Liver (tissue), 3 donors: Measurements from ENCODE around the gene SLX4IP.

Source experiments
- EGR1 ChIP-seq, 2 donors: IDR thresholded peaks; 2 replicates each; pipeline ENCODE4 v1.6.1; 2016 to 2018; ENCODE audit warnings: antibody characterized with exemption in 2 of 2, low read depth in 2 of 2
- FOXA1 ChIP-seq: IDR thresholded peaks from 2 replicates; pipeline ENCODE4 v1.6.1; 2016; ENCODE audit warnings: antibody characterized with exemption
- GABPA ChIP-seq, 2 donors: IDR thresholded peaks in 1 of 2; conservative IDR thresholded peaks in 1 of 2; 2 replicates each; pipeline ENCODE4 v1.6.1; 2016; ENCODE audit warnings: antibody characterized with exemption in 2 of 2, mild to moderate bottlenecking in 1 of 2, moderate library complexity in 1 of 2
- HNF4G ChIP-seq: IDR thresholded peaks from 2 replicates; pipeline ENCODE4 v1.6.1; 2016; ENCODE audit warnings: antibody characterized with exemption
- JUND ChIP-seq, 2 donors: IDR thresholded peaks; 2 replicates each; pipeline ENCODE4 v1.6.1; 2016; ENCODE audit warnings: antibody characterized with exemption in 2 of 2
- RAD21 ChIP-seq, 2 donors: IDR thresholded peaks; 2 replicates each; pipeline ENCODE4 v1.6.1; 2016; ENCODE audit warnings: antibody characterized with exemption in 2 of 2, mild to moderate bottlenecking in 2 of 2
- RXRA ChIP-seq, 2 donors: IDR thresholded peaks; 2 replicates each; pipeline ENCODE4 v1.6.1; 2017 to 2018; ENCODE audit warnings: antibody characterized with exemption in 2 of 2, mild to moderate bottlenecking in 1 of 2
- SP1 ChIP-seq: IDR thresholded peaks from 2 replicates; pipeline ENCODE4 v1.6.1; 2018; ENCODE audit warnings: antibody characterized with exemption, mild to moderate bottlenecking
- YY1 ChIP-seq: IDR thresholded peaks from 2 replicates; pipeline ENCODE4 v1.6.1; 2016; ENCODE audit warnings: antibody characterized with exemption, mild to moderate bottlenecking
- TF ChIP-seq, protein P1 (sequence below): fragments of 150-350 bp; IDR thresholded peaks from 2 replicates; pipeline ENCODE4 v1.5.1; 2017; ENCODE audit warnings: improper control_type of control experiment, low read depth, low read length; ENCODE audit not compliant: missing input control
- TF ChIP-seq, protein P2 (sequence below): IDR thresholded peaks from 2 replicates; pipeline ENCODE4 v1.6.1; 2016; ENCODE audit warnings: antibody characterized with exemption
- TF ChIP-seq, protein P3 (sequence below): IDR thresholded peaks from 2 replicates; pipeline ENCODE4 v1.6.1; 2016; ENCODE audit warnings: antibody characterized with exemption
- TF ChIP-seq, protein P4 (sequence below): IDR thresholded peaks from 2 replicates; pipeline ENCODE4 v1.6.1; 2016; ENCODE audit warnings: antibody characterized with exemption
- TF ChIP-seq, protein P5 (sequence below): IDR thresholded peaks from 2 replicates; pipeline ENCODE4 v1.6.1; 2016; ENCODE audit warnings: antibody characterized with exemption, mild to moderate bottlenecking
- donor health status: healthy.
- donor health status: healthy.

DNA sequence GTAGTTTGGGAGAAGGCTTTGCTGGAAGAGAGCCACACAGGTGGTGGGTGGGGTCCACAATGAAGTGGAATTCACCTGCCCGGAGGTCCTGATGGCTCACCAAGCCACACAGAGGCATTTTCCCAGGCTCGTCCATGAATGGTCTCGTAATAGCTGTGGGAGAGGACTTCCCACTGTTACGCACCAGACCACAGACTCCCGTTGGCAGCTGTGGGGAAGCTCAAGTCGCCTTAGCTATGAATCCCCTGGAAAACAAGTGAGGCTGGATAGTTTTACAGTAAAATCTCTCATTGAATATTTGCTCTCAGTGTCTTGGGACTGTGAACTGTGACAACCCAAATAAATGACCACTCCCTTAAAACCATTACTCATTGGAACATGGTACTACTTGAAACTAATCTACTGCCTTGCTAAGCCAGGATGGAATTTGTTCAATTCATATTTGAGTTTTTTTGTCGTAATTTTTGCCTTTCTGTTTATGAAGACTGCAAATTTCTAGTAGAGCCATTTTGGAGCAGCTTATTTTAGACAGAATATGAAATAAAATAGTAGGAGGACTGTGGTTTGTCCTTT lies 159.3 kb downstream of the SLX4IP start:
- TF ChIP-seq, protein P1, sequence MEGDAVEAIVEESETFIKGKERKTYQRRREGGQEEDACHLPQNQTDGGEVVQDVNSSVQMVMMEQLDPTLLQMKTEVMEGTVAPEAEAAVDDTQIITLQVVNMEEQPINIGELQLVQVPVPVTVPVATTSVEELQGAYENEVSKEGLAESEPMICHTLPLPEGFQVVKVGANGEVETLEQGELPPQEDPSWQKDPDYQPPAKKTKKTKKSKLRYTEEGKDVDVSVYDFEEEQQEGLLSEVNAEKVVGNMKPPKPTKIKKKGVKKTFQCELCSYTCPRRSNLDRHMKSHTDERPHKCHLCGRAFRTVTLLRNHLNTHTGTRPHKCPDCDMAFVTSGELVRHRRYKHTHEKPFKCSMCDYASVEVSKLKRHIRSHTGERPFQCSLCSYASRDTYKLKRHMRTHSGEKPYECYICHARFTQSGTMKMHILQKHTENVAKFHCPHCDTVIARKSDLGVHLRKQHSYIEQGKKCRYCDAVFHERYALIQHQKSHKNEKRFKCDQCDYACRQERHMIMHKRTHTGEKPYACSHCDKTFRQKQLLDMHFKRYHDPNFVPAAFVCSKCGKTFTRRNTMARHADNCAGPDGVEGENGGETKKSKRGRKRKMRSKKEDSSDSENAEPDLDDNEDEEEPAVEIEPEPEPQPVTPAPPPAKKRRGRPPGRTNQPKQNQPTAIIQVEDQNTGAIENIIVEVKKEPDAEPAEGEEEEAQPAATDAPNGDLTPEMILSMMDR = no peak
- TF ChIP-seq, protein P2, sequence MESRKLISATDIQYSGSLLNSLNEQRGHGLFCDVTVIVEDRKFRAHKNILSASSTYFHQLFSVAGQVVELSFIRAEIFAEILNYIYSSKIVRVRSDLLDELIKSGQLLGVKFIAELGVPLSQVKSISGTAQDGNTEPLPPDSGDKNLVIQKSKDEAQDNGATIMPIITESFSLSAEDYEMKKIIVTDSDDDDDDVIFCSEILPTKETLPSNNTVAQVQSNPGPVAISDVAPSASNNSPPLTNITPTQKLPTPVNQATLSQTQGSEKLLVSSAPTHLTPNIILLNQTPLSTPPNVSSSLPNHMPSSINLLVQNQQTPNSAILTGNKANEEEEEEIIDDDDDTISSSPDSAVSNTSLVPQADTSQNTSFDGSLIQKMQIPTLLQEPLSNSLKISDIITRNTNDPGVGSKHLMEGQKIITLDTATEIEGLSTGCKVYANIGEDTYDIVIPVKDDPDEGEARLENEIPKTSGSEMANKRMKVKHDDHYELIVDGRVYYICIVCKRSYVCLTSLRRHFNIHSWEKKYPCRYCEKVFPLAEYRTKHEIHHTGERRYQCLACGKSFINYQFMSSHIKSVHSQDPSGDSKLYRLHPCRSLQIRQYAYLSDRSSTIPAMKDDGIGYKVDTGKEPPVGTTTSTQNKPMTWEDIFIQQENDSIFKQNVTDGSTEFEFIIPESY = no peak
- TF ChIP-seq JUND (IDR thresholded peaks at IDR 0.05) = no peak
- TF ChIP-seq, protein P3, sequence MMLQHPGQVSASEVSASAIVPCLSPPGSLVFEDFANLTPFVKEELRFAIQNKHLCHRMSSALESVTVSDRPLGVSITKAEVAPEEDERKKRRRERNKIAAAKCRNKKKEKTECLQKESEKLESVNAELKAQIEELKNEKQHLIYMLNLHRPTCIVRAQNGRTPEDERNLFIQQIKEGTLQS = no peak
- no peak for TF ChIP-seq RAD21 (IDR thresholded peaks at IDR 0.05)
- no peak for TF ChIP-seq YY1
- TF ChIP-seq, protein P4, sequence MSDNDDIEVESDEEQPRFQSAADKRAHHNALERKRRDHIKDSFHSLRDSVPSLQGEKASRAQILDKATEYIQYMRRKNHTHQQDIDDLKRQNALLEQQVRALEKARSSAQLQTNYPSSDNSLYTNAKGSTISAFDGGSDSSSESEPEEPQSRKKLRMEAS = no peak
- no peak for TF ChIP-seq FOXA1
- no peak for TF ChIP-seq RXRA (IDR thresholded peaks at IDR 0.05)
- TF ChIP-seq GABPA (IDR thresholded peaks at IDR 0.05 in 1 of 2, conservative IDR thresholded peaks at IDR 0.05 in 1 of 2) = no peak
- TF ChIP-seq, protein P5, sequence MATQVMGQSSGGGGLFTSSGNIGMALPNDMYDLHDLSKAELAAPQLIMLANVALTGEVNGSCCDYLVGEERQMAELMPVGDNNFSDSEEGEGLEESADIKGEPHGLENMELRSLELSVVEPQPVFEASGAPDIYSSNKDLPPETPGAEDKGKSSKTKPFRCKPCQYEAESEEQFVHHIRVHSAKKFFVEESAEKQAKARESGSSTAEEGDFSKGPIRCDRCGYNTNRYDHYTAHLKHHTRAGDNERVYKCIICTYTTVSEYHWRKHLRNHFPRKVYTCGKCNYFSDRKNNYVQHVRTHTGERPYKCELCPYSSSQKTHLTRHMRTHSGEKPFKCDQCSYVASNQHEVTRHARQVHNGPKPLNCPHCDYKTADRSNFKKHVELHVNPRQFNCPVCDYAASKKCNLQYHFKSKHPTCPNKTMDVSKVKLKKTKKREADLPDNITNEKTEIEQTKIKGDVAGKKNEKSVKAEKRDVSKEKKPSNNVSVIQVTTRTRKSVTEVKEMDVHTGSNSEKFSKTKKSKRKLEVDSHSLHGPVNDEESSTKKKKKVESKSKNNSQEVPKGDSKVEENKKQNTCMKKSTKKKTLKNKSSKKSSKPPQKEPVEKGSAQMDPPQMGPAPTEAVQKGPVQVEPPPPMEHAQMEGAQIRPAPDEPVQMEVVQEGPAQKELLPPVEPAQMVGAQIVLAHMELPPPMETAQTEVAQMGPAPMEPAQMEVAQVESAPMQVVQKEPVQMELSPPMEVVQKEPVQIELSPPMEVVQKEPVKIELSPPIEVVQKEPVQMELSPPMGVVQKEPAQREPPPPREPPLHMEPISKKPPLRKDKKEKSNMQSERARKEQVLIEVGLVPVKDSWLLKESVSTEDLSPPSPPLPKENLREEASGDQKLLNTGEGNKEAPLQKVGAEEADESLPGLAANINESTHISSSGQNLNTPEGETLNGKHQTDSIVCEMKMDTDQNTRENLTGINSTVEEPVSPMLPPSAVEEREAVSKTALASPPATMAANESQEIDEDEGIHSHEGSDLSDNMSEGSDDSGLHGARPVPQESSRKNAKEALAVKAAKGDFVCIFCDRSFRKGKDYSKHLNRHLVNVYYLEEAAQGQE = no peak
- no peak for TF ChIP-seq EGR1 (IDR thresholded peaks at IDR 0.05; ENCODE audit: low read depth in 2 of 2)
- TF ChIP-seq SP1 = no peak
- TF ChIP-seq HNF4G = no peak
